SW480 (cell line): Measurements from ENCODE around the gene VIPR1.

Experiments
- DNase-seq: peaks from one replicate; pipeline ENCODE4 v3.0.0-alpha.2; 2016; ENCODE audit warnings: low spot score

VIPR1 gene

DNA sequence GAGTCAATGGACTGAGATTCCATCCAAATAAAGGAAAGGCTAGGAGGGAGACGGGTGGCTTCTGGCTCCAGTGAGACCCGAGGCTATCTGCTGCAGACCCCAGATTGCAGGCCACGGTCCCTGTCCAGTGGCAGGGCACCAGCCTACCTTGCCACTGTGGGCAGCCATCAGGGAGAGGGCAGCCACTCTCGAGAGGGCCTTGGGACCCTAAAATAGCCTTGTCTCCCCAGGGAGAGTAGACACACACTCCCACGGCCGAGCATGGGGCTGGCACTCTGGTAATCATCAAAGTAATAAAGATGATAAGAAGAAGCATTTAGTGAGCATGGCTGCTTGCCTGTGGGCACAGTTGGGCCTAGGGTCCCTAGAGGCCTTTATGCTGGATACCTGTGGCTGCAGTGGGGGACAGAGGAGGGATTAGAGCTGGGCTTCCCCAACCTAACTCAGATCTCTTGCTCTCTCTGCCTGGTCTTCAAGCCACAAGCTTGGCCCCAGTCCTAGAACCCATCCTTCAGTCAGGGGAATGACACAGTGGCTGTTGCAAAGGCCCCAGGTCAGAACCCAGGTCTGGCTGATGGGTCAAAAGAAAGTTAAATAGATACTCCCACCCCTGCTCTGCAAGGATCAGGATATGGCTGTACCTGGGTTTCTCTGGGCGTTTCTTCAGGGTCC, 9.2 kb upstream of the VIPR1 start:
- DNase-seq, result no peak

DNA sequence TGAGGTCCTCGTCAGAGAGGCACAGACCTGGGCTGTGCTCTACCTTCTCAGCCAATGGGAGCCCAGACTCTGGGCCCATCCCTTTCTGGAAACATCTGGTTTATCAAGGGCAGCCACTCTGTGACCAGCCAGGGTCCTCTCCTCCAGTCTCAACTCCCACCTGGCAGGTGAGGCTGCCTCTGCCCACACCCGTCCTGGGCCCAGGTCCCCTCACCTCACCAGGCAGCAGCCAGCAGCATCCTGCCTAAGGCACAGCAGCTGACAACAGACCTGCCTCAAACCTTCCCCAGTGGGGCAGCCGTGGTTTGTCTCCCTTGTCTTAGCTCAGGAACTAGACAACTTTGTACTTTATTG, 8.7 kb upstream of the VIPR1 start:
- no peak for DNase-seq

DNA sequence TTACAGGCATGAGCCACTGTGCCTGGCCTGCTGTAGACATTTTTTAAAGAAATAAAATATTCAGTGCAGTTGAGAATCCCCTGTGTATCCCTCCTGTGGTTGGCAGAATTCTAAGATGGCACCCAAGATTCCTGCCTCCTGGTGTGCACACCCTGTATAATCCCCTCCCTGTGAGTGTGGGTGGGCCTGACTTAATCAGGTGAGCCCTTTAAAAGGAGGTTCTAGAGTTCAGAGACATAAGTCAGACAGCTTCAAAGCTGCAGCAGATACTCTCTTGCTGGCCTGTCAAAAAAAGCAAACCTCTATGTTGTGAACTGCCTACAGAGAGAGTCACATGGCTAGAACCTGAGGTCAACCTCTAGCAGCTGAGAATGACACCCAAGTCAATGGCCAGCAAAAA, 7.0 kb upstream of the VIPR1 start:
- no peak for DNase-seq

DNA sequence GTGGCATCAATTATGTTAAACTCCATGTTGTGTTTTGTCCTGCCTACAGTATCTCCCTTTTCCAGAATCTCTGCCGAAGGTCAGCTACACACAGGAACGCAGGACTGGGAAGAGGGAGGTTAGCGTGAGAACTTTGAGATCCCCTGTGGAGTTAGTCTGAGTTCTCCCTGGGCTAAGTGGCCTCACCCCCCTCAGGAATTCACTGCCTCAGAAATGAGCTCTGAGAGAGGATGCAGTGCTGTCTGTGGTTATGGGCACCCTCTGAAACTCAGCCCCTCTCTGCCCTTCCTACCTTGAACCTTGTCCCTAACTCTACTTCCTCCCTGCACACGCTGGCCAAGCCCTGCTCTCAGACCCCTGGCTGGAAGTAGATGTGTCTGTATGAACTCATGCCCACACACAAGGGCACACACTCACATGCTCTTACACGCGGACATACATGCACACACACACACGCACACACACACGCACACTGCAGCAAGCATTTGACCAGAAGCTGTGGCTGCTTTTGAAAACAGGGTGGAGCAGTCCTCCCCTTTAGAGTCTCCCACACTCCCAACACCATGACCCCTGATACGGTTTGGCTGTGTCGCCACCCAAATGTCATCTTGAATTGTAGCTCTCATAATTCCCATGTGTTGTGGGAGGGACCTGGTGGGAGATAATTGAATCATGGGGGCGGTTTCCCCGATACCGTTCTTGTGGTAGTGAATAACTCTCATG, 5.3 kb upstream of the VIPR1 start:
- DNase-seq, result peak; percentile 95

DNA sequence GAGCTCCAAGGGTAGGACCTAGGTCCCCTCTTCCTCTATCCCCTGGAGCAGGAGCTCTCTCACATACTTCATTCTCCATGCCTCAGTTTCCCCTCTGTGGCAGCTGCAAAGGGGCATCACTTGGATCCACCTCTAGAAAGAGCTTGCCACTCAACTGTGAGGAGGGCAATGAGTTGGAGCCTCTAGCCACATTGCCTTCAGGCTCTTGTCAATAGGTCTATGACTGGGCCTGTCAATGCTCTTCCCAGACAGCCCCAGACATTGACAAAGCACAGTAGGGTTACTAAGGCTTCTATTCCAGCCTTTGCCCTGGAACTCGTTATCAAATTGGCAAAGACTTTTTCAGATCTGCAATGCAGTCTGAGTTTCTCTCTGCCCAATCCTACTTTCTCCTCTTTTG, 4.4 kb upstream of the VIPR1 start:
- DNase-seq, result no peak

DNA sequence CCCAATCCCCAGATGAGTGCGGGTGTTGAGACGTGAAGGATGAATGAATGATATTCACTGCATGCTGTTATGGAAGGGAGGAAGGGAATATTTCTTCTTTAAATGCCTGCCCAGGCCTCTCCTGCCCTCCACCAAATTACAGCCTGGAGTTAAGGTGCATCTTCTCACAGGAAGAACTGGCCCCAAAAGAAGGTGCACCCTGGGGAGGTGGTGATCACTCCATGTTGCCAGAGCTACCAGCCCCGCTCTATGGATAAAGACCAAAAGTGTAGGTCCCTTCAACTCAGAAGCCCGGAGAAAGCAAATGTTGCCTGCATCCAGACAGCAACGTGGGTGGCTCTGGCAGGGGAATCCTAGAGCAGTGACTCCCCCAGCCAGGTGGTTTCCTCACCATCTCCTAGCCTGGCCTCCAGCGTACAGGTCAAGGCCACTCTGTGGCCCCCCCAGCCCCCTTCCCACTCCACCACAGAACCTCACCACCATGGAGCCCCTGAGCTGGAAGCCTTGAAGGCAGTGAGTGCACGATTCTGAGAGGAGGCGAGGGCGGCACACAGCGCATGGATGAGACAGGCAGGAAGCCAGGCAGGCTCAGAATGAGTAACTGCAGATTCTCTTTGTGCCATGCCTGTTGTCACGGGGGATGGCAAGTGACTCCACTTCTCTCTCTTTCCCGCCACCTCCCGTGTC, 3.5 kb upstream of the VIPR1 start:
- no peak for DNase-seq

DNA sequence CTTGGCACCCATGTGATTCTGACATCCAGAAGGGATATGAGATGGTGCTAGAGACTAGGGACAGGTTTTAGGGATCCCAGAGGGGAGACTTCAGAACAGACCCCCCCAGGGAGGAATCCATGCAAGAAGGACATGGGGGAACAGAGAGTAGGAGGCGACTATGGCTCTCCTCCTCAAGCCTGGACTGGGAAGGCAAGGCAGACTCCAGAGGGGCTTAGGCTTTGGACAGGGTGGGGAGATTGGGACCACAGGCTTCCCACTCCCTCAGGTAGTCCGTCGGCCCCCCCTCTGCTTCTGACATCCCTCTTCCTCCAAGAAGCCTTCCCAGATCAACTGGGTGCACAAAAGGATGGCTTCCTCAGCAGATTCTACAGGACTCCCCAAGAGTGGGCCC, 3.0 kb upstream of the VIPR1 start:
- DNase-seq, result no peak

DNA sequence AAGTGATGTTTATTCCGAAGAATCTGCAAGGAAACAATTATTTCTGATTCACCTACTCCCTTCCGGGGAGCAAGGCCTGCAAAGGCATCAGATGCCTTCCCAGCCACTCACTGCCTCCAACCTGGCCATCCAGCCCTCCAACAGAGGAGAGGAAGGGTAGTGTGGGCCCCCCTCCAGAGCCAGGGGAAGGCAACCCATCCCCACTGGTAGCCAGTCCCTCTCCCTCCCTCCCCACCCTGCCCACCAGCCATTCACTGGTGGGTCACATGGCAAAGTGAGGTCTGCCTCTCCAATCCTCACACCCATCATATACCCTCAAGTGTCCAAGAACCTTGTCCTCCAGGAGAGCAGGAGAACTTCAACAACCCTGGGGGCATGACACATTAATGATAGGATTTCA, 2.4 kb upstream of the VIPR1 start:
- DNase-seq, result no peak

DNA sequence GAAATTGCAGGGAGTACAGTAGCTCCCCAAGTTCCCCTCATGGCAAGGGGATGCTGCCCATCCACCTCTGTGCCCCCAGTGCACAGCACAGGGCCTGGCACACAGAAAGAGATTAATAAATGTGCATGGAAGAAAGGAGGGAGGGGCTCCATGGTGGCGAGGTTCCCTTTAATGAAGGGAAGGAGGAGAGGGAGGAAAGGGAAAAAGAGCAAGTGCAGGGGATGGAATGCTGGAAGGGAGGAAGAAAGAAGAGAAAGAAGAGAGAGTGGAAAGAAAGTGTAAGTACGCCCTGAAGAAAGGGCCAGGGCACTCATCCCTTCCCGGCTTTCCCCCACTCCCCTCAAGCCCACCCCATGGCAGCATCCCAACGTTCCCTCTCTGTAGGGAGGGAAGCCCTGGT, 1.5 kb upstream of the VIPR1 start:
- no peak for DNase-seq

DNA sequence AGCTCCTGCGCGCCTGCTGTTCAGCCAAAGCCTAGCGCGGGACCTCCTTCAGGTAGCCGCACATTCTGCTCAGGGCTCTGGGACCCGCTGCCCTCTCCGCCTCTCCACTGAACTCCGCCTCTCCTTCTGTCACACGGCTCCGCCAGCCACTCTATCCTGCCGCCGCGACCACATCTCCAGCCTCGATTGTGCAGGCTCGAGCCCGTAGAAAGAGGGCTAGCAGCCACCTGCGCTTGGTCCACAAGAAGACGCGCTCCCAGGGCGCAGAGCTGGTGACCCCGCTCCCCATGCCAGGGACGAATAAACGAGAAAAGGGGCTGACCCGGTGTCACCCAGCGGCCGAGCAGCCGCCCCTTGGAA, 1.1 kb upstream of the VIPR1 start:
- DNase-seq, result no peak

DNA sequence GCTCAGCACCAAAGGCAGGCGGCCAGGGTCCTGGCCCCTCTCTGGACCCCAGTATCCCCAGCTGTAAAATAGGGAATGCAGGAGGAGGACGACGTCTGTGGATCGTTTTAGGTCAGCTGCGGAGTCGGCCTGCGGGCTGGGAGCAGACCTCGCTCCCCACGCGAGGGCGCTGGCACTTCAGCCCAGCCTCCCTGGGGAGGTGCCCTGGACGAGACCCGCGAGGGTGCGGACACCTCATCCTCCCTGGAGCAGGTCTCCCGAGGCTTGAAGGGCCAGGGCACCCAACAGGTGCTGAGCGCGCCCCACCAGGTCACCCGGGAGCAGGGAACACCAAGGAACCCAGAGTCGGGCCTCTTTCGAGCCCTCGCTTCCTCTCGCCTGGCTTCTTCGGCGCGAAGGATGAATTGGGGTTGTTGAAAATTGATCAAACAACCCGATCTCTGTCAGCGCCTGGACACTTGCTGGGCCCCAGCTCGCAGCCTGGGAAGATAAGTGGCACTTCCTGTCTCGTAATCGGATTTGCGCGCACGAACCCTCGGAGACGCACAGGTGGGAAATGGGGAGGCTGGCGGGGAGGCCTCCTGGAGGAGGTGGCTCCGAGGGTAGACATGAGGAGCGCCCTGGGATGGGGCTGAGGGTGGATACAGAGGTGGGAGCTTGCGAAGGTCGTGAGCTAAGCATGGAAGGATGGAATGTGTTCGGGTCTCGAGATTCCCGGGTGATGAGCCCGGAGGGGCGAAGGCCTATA, 588 bp upstream of the VIPR1 start:
- DNase-seq, result peak; percentile 59

DNA sequence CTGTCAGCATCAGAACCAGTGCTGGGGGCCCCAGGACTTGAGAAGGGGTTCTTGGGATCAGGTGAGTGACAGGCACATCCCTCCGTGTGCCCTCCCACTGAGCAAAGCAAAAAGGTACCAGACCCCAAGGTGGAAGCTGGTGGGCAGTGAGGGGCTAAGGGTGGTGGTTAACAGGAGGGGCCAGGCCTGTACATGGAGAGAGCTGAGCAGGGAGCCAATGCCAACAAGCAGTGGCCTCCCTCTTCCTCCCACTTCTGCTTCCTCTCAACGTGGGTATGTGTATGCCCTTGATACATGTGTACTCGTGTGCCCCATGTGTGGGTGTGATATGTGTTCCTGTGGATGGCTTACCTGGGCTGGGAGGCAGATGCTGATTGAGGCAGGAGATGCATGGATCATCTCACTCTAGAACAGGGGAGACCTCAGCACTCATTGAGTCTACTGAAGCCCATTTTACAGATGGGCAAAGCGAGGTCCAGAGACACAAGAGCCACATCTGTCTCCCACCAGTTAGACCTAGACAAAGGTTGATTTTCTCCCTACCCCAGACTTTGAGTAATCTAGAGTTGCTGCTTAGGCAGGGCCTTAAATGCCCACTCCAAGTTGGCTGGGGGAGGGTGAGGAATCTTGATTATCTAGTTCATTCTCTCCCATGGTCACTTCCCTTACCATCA, 945 bp downstream of the VIPR1 start:
- DNase-seq, result no peak

DNA sequence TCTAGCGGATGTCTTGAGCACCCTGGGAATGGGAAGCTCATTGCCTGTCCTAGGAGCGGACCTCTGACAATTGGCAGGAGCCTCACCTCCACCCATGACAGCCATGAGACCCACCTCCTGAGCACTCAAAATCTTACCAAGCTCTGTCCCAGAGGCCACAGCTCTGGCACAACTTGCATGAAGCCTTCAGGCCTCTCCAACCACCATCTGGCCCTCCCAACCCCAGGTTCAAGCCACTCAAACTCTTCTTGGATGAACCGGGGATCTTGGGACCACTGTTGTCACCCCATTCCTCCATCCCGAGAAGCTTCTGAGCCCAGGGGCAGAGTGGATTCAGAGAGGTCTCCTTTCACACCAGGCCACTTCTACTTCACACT, 1.5 kb downstream of the VIPR1 start:
- no peak for DNase-seq

DNA sequence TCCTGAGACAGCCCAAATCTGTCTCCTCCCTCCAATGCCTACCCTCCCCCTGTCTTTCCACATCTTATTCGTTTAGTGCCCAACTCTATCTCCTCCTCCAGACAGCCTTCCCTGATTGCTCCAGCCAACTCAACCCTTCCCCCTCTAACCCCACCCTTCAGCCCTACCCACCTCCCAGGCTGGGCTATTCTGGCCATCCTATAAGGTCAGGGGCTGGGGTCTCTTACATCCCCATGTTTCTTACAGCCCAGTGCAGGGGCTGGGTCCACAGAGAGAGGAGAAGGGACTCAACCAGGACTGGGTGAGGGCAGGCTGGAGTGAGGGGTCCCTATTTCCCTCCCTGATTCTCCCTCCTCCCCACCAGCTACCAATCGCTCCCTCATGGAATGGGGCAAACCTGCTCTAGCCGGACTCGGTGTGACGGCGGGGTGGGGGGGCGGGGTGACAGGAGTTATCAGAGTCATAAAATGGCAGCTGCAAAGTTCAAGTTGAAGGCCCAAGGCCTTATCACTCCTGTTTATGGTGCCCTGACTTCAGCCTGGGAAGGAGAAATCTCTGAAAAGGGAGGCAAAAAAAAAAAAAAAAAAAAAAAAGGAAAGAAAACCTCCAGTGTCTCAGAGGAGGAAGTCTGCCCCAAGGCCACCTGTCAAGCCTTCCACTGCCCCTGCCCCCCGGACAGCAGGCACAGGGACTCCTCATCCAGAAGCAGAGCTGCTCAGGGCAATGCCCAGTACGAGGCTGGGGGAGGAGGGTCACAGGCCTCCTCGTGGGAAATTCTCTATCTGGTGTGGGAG, 2.1 kb downstream of the VIPR1 start:
- no peak for DNase-seq

DNA sequence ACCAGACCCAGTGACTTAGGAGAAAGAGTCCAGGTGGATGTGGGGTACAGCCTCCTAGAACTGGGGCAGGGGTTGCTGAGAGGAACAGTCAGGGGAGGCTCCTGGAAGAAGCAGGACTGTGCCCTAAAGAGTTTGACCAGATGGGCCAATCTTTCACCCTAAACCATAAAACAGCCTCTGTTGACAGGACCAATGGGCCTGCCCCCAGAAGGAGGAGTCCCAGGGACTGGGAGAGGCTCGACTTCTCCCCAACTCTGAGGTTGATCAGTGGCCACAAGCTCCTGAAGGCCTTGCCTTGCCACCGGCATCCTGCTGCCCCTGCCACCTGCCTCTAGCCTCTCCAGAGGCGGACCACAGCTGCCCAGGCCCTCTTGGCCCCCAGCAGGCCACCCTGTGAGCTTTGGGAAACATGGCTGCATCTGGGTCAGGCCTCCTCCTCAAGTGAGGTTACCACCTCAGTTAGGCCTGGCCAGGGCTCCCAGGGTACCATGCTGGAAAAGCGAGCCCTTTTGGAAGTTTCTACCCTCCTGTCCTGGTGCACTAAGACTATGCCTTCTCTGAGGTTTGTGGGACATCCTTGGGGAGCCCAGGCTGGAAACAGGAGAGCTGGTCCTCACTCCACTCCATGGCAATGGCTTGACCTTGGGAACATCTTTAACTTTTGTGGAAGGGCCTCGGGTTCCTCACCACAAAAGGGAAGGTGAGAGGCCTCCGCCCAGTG, 2.8 kb downstream of the VIPR1 start:
- no peak for DNase-seq

DNA sequence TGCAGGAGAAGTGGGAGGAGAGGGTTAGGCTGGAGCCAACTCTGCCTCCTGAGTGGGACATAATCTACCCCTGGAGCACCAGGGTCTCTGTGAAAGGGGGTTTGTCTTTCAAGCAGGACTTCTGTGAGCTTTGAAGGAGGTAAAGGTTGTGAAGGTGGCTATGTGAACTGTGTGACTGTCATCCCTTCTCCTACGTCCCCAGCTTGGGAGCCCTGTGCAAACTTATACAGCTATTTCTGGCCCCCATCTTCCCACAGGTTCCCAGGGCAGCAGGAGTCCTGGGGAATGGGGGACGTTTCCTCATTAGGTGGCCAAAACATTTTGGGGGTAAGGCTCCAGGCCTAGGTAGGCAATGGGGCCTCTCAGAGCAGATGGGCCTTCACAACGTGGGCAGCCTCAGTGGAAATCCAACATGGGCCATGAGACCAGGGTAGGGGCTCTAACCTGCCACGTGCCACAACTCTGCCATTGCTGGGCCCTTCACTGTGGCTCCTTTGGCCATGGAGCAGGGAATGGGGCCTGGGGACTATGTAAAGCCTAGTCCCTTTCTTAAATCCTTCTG, 3.5 kb downstream of the VIPR1 start:
- no peak for DNase-seq

DNA sequence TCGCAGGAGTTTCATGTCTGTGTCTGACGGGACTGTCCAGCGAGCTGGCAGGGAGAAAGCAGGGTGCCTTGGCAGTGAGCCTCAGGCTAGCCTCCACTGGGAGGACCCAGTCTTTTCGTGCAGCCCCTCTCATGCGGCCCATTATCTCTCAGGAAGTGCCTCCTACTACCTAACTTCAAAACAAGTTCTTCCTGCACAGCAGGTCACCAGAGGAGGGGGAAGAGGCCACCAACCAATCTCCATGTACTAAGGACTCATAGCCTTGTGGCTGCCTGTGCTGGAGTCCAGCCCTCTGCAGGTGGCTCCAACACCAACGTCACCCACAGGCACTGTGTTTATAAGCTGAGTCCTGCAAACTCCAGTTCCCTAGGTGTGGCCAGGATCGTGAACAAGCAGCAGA, 4.8 kb downstream of the VIPR1 start:
- peak; percentile 40 for DNase-seq

DNA sequence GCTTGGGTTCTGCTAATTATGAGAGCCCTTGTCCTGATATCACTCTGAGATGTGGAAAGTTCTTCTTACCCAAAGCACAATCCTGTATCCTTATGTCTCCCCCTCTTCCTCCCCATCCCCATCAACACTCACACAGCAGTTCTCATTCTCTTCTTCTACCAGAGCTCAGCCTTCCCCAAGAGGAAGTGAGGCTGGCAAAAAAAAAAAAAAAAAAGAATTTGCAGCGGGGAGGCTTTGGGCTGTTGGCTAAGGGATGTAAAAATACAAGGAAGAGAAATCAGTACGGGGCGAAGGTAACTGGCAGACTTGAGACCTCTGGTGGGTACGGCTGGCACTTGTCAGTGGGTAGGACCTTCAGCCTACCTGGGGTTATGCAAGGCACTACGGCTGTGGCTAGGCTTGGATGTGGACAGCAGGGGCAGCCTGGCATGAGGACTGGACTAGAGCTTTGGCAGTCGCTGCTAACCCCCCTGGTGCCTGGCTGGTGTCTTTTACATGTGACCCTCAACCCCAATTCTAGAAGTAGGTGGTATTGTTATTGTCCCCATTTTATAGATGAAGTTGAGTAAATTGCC, 5.4 kb downstream of the VIPR1 start:
- no peak for DNase-seq

DNA sequence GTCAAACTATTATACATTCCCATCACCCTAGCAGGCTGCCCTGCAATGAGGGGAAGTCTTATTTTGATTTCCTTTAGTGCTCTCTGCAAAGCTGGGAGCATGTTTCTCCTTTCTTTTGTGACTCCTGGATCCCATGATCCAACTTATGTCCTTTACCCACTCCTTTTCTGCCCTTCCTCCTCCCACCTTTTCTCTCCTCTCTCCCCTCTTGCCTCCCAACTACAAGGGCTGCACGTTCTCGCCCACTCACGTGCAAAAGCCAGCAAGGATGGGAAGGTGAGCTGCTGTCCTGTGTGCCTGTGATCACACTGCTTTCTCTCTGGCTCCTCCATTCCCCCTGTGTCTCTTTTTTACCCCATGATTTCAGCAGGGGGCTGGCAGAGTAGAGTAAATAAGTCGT, 6.1 kb downstream of the VIPR1 start:
- no peak for DNase-seq

DNA sequence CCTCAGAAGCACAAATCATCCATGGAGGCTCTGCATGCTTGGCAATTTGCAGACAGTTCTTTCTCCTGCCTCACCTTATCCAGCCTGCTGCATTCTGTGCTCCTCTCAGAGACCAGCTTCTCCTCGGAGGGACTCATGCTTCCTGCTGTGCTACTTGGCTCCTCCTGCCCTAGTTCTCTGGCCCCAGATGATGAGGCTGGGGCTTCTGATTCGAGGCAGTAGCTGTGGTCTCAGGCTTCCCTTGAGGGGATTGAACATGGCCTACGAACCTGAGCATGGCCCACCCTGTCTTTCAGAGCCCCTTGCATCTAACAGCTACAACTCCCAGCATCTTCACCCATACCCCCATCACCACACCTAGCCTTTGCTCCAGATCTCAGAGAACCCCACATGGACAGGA, 6.7 kb downstream of the VIPR1 start:
- no peak for DNase-seq
